ENCODE data around the gene TUBGCP3.

GRCh38 chr13:112624040-112624439 is 36.1 kb upstream of the TUBGCP3 start:
- TF ChIP-seq POLR2AphosphoS5 (IDR thresholded peaks at IDR 0.05) (no peak), CTCF (IDR thresholded peaks at IDR 0.05; ENCODE audit: poor library complexity, severe bottlenecking) (no peak), REST (IDR thresholded peaks at IDR 0.05; ENCODE audit: borderline replicate concordance) (no peak), EZH2 (IDR thresholded peaks at IDR 0.05; ENCODE audit: borderline replicate concordance, insufficient read depth, low read length, poor library complexity, severe bottlenecking) (no peak), RAD21 (conservative IDR thresholded peaks at IDR 0.05) (no peak)
